Measurements from ENCODE around the gene AIM2.
"Not testable (repeated sequence)": the region's sequence is repeated elsewhere in the genome, so short reads cannot be mapped to it uniquely, and the experiment has no call there.

The AIM2 gene

DNA sequence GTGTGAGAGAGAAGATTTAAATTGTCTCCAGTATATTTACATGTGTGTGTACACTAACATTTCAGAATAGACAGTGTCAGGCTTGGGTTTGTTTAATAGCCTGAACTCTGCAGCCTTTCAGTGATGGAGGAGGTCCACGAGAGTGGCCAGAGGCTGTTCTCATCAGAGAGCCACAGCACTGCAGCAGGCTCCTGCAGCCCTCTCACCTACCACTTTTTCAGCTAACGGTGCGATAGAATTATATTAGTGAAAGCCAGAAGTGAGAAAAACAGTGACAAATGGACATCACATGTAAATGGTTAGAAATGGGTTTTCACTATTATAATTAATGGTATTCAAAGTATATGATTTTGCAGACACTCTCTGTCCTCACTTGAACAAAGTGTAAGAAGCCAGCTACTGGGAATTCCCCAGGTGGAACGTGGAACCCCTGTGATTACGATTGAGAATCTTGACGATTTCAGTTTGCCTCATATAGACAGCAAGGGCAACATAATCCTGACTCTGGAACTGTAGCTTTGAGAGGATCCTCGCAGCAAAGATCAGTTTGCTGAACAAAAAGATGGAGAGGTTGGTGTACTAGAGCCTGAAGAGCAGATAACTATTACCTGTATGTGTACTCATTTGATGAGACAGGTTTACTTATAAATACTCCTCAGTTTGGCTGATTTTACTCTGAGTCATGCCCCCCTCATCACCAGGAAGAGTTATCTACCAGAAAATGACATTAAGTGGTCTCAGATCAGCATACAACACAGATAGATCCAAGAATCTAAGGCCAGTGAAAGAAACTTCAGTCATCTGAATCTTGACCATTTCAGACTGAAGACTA lies 35.5 kb downstream of the AIM2 start:
- TF ChIP-seq, protein P1, sequence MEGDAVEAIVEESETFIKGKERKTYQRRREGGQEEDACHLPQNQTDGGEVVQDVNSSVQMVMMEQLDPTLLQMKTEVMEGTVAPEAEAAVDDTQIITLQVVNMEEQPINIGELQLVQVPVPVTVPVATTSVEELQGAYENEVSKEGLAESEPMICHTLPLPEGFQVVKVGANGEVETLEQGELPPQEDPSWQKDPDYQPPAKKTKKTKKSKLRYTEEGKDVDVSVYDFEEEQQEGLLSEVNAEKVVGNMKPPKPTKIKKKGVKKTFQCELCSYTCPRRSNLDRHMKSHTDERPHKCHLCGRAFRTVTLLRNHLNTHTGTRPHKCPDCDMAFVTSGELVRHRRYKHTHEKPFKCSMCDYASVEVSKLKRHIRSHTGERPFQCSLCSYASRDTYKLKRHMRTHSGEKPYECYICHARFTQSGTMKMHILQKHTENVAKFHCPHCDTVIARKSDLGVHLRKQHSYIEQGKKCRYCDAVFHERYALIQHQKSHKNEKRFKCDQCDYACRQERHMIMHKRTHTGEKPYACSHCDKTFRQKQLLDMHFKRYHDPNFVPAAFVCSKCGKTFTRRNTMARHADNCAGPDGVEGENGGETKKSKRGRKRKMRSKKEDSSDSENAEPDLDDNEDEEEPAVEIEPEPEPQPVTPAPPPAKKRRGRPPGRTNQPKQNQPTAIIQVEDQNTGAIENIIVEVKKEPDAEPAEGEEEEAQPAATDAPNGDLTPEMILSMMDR (IDR thresholded peaks at IDR 0.05), result no peak
- TF ChIP-seq ZFX (IDR thresholded peaks at IDR 0.05; ENCODE audit: borderline replicate concordance), result no peak
- no peak overlapping the region for H3K27ac ChIP-seq

DNA sequence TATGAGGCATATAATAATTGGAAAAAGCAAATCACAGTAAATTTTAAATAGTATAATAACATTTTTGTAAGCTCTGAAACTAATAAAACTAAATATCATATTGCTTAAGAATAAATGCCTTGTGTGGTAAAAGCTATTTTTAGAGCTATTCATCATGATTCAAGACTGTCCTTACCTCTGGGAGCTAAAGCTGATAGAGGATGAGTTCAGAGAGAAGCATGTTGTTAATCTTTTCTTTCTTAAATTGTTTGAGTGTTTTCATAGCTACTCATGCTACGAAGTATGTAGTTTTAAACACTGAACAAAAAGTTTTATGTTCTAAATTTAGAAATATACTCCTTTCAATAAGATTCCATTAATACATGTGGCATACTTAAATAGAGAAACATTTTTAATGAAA lies 36.4 kb downstream of the AIM2 start:
- TF ChIP-seq, protein P1 (IDR thresholded peaks at IDR 0.05), result no peak
- TF ChIP-seq ZFX (IDR thresholded peaks at IDR 0.05; ENCODE audit: borderline replicate concordance), result no peak
- H3K27ac ChIP-seq, result no peak overlapping the region

DNA sequence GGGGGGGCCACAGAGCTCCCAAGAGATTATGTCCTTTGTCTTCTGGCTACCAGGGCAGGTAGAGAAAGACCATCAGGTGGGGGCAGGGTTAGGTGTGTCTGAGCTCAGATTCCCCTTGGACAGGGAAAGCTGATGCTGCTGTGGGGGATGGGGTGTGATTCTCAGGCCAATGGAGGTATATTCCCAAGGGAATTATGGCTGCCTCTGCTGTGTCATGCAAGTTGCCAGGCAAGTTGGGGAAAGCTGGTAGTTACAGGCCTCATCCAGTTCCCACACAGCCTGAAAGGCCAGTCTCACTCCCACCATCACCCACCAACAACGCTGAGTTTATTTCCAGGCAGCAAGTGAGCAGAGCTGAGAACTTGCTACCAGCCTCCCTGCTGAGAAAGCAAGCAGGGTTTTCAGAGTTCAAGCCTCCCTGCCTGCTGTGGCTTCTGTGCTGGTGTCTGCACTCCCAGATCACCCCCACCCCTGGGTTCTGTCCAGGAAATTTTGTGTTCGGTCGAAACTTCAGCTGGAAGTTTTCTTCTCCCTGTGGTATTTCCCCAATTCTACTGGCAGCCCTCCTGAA lies 45.6 kb downstream of the AIM2 start:
- no peak overlapping the region for H3K27ac ChIP-seq

DNA sequence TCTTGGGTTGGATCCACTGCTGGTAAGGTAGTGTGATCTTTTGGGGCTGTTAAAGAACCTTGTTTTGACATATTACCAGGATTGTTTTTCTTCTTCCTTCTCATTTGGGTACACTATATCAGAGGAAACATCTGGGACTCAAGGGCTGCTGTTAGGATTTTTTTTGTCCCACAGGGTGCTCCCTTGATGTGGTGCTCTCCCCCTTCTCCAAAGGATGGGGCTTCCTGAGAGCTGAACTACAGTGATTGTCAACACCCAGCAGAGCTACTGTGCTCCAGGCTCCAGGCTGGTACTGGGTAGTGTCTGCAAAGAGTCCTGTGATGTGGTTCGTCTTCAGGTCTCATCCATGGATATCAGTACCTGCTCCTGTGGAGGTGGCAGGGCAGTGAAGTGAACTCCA lies 46.3 kb downstream of the AIM2 start:
- TF ChIP-seq ZFX (IDR thresholded peaks at IDR 0.05; ENCODE audit: borderline replicate concordance), result no peak
- H3K27ac ChIP-seq, result no peak overlapping the region

More for the DNA sequence above, 45.6 kb downstream of the AIM2 start:
- TF ChIP-seq, protein P1 (IDR thresholded peaks at IDR 0.05), result no peak
- no peak for TF ChIP-seq ZFX (IDR thresholded peaks at IDR 0.05; ENCODE audit: borderline replicate concordance)

DNA sequence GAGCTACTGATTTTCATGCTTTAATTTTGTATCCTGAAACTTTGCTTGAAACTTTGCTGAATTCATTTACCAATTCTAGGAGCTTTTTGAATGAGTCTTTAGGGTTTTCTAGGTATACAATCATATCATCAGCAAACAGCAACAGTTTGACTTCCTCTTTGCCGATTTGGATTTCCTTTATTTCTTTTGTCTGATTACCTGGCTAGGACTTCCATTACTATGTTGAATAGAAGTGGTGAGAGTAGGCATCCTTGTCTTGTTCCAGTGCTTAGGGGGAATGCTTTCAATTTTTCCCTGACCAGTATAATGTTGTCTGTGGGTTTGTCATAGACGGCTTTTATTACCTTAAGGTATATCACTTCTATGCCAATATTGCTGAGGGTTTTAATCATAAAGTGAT lies 49.7 kb downstream of the AIM2 start:
- H3K27ac ChIP-seq, result not testable (repeated sequence)

DNA sequence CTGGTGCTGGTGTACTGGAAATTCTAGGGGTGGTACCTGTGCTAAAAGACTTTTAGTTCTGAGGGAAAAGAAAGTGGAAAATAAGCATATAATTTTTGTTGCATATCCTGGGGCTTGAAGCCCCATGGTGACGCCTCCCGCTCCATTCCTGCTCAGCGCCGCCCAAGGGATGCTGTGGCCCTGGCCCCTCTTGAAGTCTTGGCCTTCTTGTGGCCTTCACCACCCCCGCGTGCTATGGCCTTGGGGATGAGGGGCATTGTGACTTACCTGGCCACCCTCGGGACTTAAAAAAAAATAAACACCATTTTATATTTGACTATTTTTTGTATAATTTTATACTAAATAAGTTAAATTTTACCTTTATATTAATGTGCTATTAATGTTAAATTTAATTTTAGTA lies 51.5 kb downstream of the AIM2 start:
- TF ChIP-seq, protein P1 (IDR thresholded peaks at IDR 0.05), result no peak

DNA sequence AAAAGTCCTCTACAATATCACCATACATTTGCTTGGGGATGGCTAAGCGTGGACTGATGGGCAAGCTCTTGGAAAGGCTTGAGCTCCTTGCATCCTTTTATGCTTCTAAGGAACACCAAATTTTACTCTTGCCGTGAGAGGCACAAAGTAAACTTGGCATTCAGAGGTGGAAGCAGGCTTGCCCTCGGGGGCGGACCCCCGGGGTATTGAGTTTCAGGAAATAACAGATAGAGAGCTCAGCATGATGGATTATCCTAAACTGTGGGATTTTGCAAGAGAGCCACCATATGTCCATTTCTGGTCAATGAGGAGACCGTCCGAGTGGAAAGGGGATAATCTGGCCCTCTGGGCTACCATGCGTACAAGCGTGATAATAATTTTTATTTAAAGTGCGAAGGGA lies 52.8 kb downstream of the AIM2 start:
- no peak overlapping the region for H3K27ac ChIP-seq
- TF ChIP-seq, protein P1 (IDR thresholded peaks at IDR 0.05), result no peak
- no peak for TF ChIP-seq ZFX (IDR thresholded peaks at IDR 0.05; ENCODE audit: borderline replicate concordance)

More for the DNA sequence above, 51.5 kb downstream of the AIM2 start:
- no peak overlapping the region for H3K27ac ChIP-seq

DNA sequence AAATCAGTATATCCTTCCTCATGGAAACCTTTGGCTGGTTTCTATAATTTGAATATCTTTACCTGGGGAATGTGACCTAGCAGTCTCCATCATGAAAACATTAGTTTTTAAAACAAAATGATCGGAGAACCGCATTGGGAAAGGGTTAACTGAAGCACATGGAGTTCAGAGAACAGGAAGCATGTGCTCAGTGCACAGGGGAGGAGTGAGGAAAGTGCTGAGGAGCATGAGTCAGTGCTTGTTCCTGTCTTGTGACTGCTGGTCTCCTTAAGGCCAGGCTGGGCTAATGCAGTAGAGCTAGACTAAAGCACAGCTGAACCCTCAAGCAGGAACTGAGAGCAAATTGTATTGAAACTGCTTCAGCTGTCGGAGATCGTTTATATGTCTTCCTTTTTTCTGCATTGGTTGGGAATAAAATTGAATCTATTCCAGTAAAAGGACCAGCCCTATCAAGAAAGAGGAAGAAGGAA lies 61.1 kb downstream of the AIM2 start:
- TF ChIP-seq, protein P1 (IDR thresholded peaks at IDR 0.05), result no peak
- no peak for TF ChIP-seq ZFX (IDR thresholded peaks at IDR 0.05; ENCODE audit: borderline replicate concordance)
- no peak overlapping the region for H3K27ac ChIP-seq
